K562 (cell line): ENCODE data around the gene NTRK2. TPM values are rescaled to one million over a fixed set of nuclear protein-coding genes. Genes with fewer than 3 reads are reported as not detected.

ENCODE experiments used
- ATAC-seq: fragments of 200-7000 bp; cut with Tn5 transposase; 3 replicates; pipeline ENCODE4 v1.9.1; 2020; ENCODE audit warnings: moderate library complexity
- BruUV-seq: library from RNA; stranded (reverse); fragments of 400-500 nt; replicated peaks from 2 replicates; lab custom pipeline; 2021; lab: Mats Ljungman, UMichigan
- CTCF ChIA-PET: fragments of 300-600 bp; formaldehyde crosslinking; extraction: SDS; loops from one replicate; lab custom pipeline; 2021; ENCODE audit warnings: low intra/inter-chr PET ratio; lab: Yijun Ruan, JAX
- POLR2A ChIA-PET: fragments of 300-600, 350-650 bp; sonication (Branson Sonifier 250); formaldehyde crosslinking; extraction: SDS; loops from one replicate; lab custom pipeline; 2021; ENCODE audit warnings: antibody characterized with exemption, inconsistent platforms; lab: Yijun Ruan, JAX
- DNase-seq, 4 experiments: peaks; one replicate each; pipeline versions ENCODE4 v3.0.0 to v3.0.0-alpha.2; 2011 to 2018; ENCODE audit warnings: low spot score in 3 of 4, mixed read lengths in 3 of 4; ENCODE audit errors: extremely low read depth in 1 of 4
- FAIRE-seq: peaks from 2 replicates; lab custom pipeline; 2011; peaks lifted over from hg19 to GRCh38; lab: Jason Lieb, UNC
- H2AFZ ChIP-seq: 2 replicates; pipeline ENCODE4 v1.6.0; 2011; ENCODE audit warnings: low read depth, low read length, control low read depth, inconsistent platforms
- H3K27ac ChIP-seq: fragments of 200-600 bp; 3 replicates; pipeline ENCODE4 v1.8.0; 2011; ENCODE audit warnings: low read depth, mild to moderate bottlenecking, control low read depth, inconsistent platforms, low read length, moderate library complexity, mixed read lengths; ENCODE audit errors: extremely low read depth
- H3K27me3 ChIP-seq, 2 experiments: fragments of 300-600 bp in 1 of 2; 2 replicates in 1 of 2; 3 replicates in 1 of 2; pipeline versions ENCODE4 v1.6.0 to v1.8.0; 2011; ENCODE audit warnings: inconsistent platforms in 2 of 2, low read length in 2 of 2, mild to moderate bottlenecking in 1 of 2, mixed read lengths in 1 of 2, moderate library complexity in 1 of 2; ENCODE audit not compliant: control insufficient read depth in 2 of 2, insufficient read depth in 2 of 2
- H3K36me3 ChIP-seq: fragments of 300-600 bp; 3 replicates; pipeline ENCODE4 v1.8.0; 2011; ENCODE audit warnings: mild to moderate bottlenecking, low read length, inconsistent platforms; ENCODE audit not compliant: control insufficient read depth, insufficient read depth
- H3K4me1 ChIP-seq, 2 experiments: fragments of 200-600 bp in 1 of 2; replicated peaks in 1 of 2; 2 replicates in 1 of 2; 3 replicates in 1 of 2; pipeline versions ENCODE4 v1.5.1 to v1.8.0; 2011; ENCODE audit warnings: inconsistent platforms in 2 of 2, low read length in 2 of 2, mild to moderate bottlenecking in 1 of 2, mixed read lengths in 1 of 2, moderate library complexity in 1 of 2; ENCODE audit not compliant: control insufficient read depth in 2 of 2, insufficient read depth in 2 of 2
- H3K4me2 ChIP-seq: 2 replicates; pipeline ENCODE4 v1.6.1; 2011; ENCODE audit warnings: low read length, control low read depth, inconsistent platforms, mixed read lengths; ENCODE audit not compliant: insufficient read depth
- H3K4me3 ChIP-seq: fragments of 200-600 bp; sonication (generic), shearing (Covaris generic); 2 replicates; pipeline ENCODE4 v1.5.1; 2016; ENCODE audit warnings: control low read depth, inconsistent platforms
- H3K79me2 ChIP-seq: fragments of 200-600 bp; 3 replicates; pipeline ENCODE4 v1.8.0; 2011; ENCODE audit warnings: low read length, inconsistent platforms; ENCODE audit not compliant: control insufficient read depth, insufficient read depth
- H3K9ac ChIP-seq, 2 experiments: 2 replicates each; pipeline versions ENCODE4 v1.6.0 to v1.6.1; 2011; ENCODE audit warnings: low read depth in 2 of 2, low read length in 2 of 2, control low read depth in 1 of 2, inconsistent platforms in 1 of 2, mild to moderate bottlenecking in 1 of 2, mixed read lengths in 1 of 2; ENCODE audit not compliant: insufficient read depth in 1 of 2
- H3K9me1 ChIP-seq: one replicate; pipeline ENCODE4 v1.6.0; 2011; ENCODE audit warnings: inconsistent platforms, mild to moderate bottlenecking, low read length, moderate library complexity; ENCODE audit not compliant: control insufficient read depth, insufficient read depth
- H3K9me3 ChIP-seq: replicated peaks from 2 replicates; pipeline ENCODE4 v1.5.1; 2011; ENCODE audit warnings: low read depth, low read length, inconsistent platforms; ENCODE audit not compliant: control insufficient read depth, insufficient read depth
- H4K20me1 ChIP-seq: replicated peaks from 2 replicates; pipeline ENCODE4 v1.6.1; 2011; ENCODE audit warnings: low read length, inconsistent platforms, mixed read lengths; ENCODE audit not compliant: control insufficient read depth, insufficient read depth
- KHSRP ChIP-seq: fragments of 450-650 bp; IDR thresholded peaks from 2 replicates; pipeline ENCODE4 v1.6.1; 2017
- SMC3 ChIP-seq: conservative IDR thresholded peaks from 2 replicates; pipeline ENCODE4 v1.6.1; 2011; ENCODE audit warnings: low read depth, low read length, improper control_type of control experiment; ENCODE audit not compliant: insufficient read depth
- SRF ChIP-seq, 2 experiments: fragments of 250-450, 450-650 bp in 1 of 2; sonication (Bioruptor Pico) in 1 of 2; sonication (generic) in 1 of 2; formaldehyde crosslinking; IDR thresholded peaks; 2 replicates each; pipeline versions ENCODE4 v1.5.0 to v1.5.1; 2020 to 2022; ENCODE audit warnings: mild to moderate bottlenecking in 1 of 2, missing genetic modification reagents in 1 of 2
- TEAD4 ChIP-seq, 2 experiments: sonication (generic) in 1 of 2; formaldehyde crosslinking in 1 of 2; IDR thresholded peaks; 2 replicates each; pipeline versions ENCODE4 v1.6.1 to v1.8.0; 2012 to 2022; ENCODE audit warnings: borderline replicate concordance in 1 of 2, inconsistent platforms in 1 of 2, low read length in 1 of 2, mild to moderate bottlenecking in 1 of 2, missing genetic modification reagents in 1 of 2
- WGBS: fragments of 100-300 bp; shearing (Covaris generic); methylation state at CpG from one replicate; pipeline ENCODE4 v1.1.6; 2016; ENCODE audit warnings: low coverage, mixed read lengths; ENCODE audit not compliant: insufficient coverage; ENCODE audit errors: missing lambda C conversion rate; 5-methylcytosine and 5-hydroxymethylcytosine counted together
- in situ Hi-C: fragments of 300-500 bp; cut with MboI; formaldehyde crosslinking; loops from 4 replicates; pipeline ENCODE4 v1.15.0; 2018; ENCODE audit warnings: inconsistent platforms, mixed read lengths
- intact Hi-C: fragments of 100-400 bp; cut with micrococcal nuclease; formaldehyde crosslinking; loops from 2 replicates; pipeline ENCODE4 v1.14.2; 2022
- polyA plus RNA-seq, 8 experiments: library from polyadenylated mRNA; depleted of rRNA in 4 of 8; stranded (reverse) in 5 of 8; unstranded in 3 of 8; fragments of >200 nt; fragmentation: Nextera tagmentation in 2 of 8; fragmentation: Illumina TruSeq in 1 of 8; extraction: Ambion mirVana in 2 of 8; extraction: Trizol in 1 of 8; gene quantifications; 2 replicates each; pipeline versions ENCODE4 v1.2.1 to v1.2.3, GENCODE V29; 2011 to 2014; ENCODE audit warnings: inconsistent platforms in 1 of 8, missing spikeins in 1 of 8
- total RNA-seq, 7 experiments: library from RNA; depleted of rRNA in 6 of 7; stranded (reverse); fragments of >200 nt in 6 of 7; fragmentation: Illumina TruSeq in 2 of 7; extraction: Trizol in 2 of 7; gene quantifications; 2 replicates each; pipeline versions ENCODE4 v1.2.1 to v1.2.3, GENCODE V29; 2011 to 2021; ENCODE audit warnings: low replicate concordance in 1 of 7
- TF ChIP-seq, protein P1 (sequence below): fragments of 250-450 bp; sonication (Bioruptor Pico); IDR thresholded peaks from 2 replicates; pipeline ENCODE4 v1.5.0; 2020; ENCODE audit warnings: mild to moderate bottlenecking
- TF ChIP-seq, protein P2 (sequence below): sonication (generic); formaldehyde crosslinking; IDR thresholded peaks from 2 replicates; pipeline ENCODE4 v1.8.0; 2022; ENCODE audit warnings: mild to moderate bottlenecking, missing genetic modification reagents
- TF ChIP-seq, protein P3 (sequence below): fragments of 150-350 bp; conservative IDR thresholded peaks from 2 replicates; pipeline ENCODE4 v1.6.1; 2014; ENCODE audit warnings: low read length

NTRK2 gene
- total and polyA plus RNA-seq, 9 of the 15 experiments (the other 6 are each of a cell fraction or from before 2014, with no cell fraction given) = not detected

DNA sequence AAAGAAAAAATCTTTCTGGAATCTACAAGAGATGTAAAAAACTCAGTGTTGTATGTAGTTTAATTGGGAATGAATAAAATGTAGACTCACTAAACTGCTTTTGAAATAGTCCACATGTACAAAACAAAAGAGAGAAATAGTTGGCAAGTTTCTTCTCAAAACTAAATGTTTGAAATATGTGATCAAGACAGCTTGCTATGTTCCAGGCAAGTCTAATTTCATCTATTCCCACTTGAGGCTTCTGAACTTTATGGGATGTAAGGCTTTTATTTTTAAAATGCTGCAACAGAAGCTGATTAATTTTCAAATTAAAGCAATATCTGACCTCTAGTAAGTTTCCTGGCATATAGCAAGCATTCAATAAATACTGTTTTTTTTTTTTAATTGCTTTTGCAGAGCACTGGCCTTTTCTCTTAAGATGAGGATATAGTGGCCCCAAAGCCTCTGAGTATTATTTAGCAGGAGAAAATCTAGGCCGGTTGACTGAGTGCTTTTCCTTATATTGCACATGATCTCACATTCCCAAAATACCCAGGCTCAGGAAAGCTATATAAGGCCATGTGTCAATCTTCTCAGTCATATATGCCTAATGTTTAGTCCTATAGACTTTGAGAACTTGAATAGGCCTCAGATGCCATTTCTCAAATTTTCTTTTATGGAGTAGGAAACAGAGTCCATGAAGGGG, 183.2 kb downstream of the NTRK2 start:
- WGBS = 8% methylated on average over 1 of the region's 1 CpG
- CTCF ChIA-PET = no interaction called here
- H2AFZ ChIP-seq = no peak overlapping the region

More for the DNA sequence above, 183.2 kb downstream of the NTRK2 start:
- TF ChIP-seq KHSRP (no peak), SMC3 (no peak), TEAD4 (IDR thresholded peaks at IDR 0.05; ENCODE audit: low read length) (no peak), TEAD4 (CRISPR knock-in tag; IDR thresholded peaks at IDR 0.05; ENCODE audit: borderline replicate concordance) (no peak), SRF (CRISPR knock-in tag; IDR thresholded peaks at IDR 0.05) (no peak)
- TF ChIP-seq, protein P1, sequence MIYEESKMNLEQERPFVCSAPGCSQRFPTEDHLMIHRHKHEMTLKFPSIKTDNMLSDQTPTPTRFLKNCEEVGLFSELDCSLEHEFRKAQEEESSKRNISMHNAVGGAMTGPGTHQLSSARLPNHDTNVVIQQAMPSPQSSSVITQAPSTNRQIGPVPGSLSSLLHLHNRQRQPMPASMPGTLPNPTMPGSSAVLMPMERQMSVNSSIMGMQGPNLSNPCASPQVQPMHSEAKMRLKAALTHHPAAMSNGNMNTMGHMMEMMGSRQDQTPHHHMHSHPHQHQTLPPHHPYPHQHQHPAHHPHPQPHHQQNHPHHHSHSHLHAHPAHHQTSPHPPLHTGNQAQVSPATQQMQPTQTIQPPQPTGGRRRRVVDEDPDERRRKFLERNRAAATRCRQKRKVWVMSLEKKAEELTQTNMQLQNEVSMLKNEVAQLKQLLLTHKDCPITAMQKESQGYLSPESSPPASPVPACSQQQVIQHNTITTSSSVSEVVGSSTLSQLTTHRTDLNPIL = no peak
- TF ChIP-seq, protein P2, sequence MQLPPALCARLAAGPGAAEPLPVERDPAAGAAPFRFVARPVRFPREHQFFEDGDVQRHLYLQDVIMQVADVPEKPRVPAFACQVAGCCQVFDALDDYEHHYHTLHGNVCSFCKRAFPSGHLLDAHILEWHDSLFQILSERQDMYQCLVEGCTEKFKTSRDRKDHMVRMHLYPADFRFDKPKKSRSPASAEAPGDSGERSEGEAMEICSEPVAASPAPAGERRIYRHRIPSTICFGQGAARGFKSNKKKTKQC (CRISPR knock-in tag) = no peak
- TF ChIP-seq, protein P3, sequence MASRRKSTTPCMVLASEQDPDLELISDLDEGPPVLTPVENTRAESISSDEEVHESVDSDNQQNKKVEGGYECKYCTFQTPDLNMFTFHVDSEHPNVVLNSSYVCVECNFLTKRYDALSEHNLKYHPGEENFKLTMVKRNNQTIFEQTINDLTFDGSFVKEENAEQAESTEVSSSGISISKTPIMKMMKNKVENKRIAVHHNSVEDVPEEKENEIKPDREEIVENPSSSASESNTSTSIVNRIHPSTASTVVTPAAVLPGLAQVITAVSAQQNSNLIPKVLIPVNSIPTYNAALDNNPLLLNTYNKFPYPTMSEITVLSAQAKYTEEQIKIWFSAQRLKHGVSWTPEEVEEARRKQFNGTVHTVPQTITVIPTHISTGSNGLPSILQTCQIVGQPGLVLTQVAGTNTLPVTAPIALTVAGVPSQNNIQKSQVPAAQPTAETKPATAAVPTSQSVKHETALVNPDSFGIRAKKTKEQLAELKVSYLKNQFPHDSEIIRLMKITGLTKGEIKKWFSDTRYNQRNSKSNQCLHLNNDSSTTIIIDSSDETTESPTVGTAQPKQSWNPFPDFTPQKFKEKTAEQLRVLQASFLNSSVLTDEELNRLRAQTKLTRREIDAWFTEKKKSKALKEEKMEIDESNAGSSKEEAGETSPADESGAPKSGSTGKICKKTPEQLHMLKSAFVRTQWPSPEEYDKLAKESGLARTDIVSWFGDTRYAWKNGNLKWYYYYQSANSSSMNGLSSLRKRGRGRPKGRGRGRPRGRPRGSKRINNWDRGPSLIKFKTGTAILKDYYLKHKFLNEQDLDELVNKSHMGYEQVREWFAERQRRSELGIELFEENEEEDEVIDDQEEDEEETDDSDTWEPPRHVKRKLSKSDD = no peak
- H3K79me2 ChIP-seq = no peaks in the 10 kb centered on the region
- DNase-seq (no peak), FAIRE-seq (no peak), ATAC-seq (no peak)
- no peaks in the 10 kb centered on the region for H3K27me3 ChIP-seq
- intact Hi-C loops = no loop called here
- H3K4me2 ChIP-seq = no peak overlapping the region
- no peaks in the 10 kb centered on the region for H3K9me1 ChIP-seq
- no peaks in the 10 kb centered on the region for H3K4me1 ChIP-seq
- in situ Hi-C loops = no loop called here
- POLR2A ChIA-PET = no interaction called here
- no peaks in the 10 kb centered on the region for H3K36me3 ChIP-seq
- H4K20me1 ChIP-seq = no peaks in the 10 kb centered on the region
- H3K4me3 ChIP-seq = no peak overlapping the region
- no peaks in the 10 kb centered on the region for H3K9me3 ChIP-seq
- no peak overlapping the region for H3K9ac ChIP-seq
- no peak overlapping the region for H3K27ac ChIP-seq
- BruUV-seq = no TSS peak
